ENCODE results near the gene TMED1.

- TF ChIP-seq, protein P1, sequence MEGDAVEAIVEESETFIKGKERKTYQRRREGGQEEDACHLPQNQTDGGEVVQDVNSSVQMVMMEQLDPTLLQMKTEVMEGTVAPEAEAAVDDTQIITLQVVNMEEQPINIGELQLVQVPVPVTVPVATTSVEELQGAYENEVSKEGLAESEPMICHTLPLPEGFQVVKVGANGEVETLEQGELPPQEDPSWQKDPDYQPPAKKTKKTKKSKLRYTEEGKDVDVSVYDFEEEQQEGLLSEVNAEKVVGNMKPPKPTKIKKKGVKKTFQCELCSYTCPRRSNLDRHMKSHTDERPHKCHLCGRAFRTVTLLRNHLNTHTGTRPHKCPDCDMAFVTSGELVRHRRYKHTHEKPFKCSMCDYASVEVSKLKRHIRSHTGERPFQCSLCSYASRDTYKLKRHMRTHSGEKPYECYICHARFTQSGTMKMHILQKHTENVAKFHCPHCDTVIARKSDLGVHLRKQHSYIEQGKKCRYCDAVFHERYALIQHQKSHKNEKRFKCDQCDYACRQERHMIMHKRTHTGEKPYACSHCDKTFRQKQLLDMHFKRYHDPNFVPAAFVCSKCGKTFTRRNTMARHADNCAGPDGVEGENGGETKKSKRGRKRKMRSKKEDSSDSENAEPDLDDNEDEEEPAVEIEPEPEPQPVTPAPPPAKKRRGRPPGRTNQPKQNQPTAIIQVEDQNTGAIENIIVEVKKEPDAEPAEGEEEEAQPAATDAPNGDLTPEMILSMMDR (IDR thresholded peaks at IDR 0.05), result peak; percentile 37 to 42 (median 38)
- no peak for TF ChIP-seq POLR2A (IDR thresholded peaks at IDR 0.05)
Observed at GRCh38 chr19:10855879-10856522, 20.0 kb upstream of the TMED1 start.

All from adrenal gland (tissue), 5 donors.